ENCODE results near the gene KCNJ8.
A peak's percentile ranks its signal among the peaks of the same experiment; 100 is the strongest.
"Not testable (repeated sequence)": the region's sequence is repeated elsewhere in the genome, so short reads cannot be mapped to it uniquely, and the experiment has no call there.

The KCNJ8 gene

DNA sequence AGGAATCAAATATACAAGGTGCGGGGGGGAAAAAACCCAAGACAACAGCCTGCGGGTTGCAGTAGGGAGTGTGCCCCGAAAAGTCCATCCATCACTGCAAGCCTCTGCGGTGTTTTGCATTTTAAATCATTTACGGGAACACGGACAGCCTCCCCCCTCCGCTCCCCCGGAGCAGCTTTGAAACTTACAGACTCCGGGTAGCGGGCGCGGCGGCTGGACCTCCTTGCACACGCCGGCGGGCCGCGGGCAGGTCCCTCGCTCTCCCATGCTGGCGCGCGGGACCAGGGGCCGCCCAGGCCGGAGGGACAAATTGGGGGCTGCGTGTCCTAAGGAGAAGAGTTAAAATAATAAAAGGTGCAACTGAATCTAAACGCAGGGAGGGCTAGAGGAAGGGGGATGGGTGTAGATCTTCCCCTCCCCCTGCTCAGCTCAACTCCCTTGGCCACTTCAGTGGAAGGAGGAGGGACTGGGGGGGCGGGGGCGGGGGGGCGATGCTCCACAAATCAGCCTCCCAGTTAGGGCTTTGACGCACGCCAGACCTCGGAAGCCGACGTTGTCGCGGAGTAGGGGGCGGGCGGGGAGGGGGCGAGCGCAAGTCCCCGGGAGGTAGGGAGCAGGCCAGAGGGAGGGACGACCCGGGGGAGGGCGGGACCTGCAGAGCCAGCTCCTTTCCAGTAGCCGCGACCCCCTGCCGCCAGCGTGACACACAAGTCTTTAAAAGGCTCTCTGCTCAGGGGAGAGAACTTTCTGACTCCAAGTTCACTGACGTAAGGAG, at the start of gene KCNJ8:
TSS of gene KCNJ8 (minus strand) at position 349 of the 775 bp plus-strand sequence. CDS start 1,090 bp downstream, outside the sequence.
- peak; percentile 67 for DNase-seq (ENCODE audit: low read depth)

DNA sequence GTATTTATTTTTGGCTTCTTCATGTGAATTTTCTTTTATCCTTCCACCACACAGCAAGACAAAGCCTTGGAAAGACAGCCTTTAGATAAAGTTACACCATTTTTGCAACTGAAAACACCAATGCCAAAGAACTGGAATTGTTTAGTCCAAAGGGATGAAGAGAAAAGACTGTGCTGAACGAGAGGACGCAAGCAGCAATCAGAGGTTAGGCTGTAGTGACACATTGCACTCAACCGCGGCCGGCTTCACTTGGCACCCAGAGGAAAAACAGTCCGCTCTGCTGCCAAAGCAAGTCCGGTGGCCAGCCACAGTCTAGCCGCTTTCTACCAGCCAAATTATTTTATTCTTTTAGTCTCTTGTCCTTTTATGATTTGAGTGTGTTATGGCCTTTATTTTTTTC, 49.1 kb upstream of the KCNJ8 start:
- no peak for DNase-seq (ENCODE audit: low read depth)

DNA sequence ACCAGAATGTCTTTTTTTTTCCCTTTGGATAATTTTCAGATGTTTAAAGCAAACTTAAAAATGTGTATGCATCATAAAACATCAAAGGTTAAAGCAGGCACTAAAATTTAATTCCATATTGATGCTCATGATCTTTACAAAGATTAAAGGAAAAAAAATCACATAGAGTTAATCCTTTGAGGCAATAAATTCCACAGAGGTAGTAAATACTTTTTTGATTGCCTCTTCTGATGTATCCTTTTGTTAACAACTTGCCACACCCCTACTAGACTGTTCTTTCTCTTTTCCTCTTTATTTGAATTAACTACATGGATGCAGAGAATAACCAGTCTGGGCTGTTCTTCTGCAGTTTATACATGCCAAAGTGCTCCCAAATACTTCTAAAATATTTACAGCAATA, 45.2 kb upstream of the KCNJ8 start:
- peak; percentile 50 for DNase-seq (ENCODE audit: low read depth)

DNA sequence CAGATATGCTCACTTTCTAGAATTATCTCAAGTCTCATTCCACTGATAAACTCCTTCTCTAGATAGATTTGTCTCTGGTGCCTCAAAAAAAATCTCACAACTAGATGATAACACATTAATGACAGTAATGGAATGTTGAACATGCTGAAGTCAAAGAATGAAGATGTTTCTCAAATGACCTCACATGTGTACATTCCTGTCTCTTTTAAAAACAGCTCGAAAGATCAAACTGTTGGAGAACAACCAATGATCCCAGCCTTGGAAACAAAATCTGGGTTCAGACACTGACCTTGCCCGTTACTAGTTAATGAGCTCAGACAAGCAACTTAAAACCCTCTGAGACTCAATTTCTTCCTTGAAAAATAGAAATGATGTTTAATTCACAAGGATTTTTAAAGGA, 44.7 kb upstream of the KCNJ8 start:
- peak; percentile 89 for DNase-seq (ENCODE audit: low read depth)

DNA sequence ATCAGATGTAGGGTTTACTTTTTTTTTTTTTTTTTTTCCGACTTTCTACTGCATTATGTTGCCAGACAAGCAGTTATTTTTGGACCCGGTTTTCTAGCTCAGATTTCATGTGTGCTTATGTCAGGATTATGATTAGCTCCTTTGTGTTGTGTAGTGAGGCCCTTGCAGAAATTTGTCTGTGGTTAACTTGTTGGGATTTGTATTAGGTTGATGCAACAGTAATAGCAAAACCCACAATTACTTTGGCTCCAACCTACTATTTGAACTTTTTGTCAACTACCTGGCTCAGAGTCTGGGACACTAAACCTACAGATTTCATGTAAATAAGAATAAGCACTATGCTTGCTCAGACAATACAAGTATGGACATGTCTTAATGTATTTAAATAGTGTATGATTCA, 44.1 kb upstream of the KCNJ8 start:
- DNase-seq (ENCODE audit: low read depth), result peak; percentile 67

DNA sequence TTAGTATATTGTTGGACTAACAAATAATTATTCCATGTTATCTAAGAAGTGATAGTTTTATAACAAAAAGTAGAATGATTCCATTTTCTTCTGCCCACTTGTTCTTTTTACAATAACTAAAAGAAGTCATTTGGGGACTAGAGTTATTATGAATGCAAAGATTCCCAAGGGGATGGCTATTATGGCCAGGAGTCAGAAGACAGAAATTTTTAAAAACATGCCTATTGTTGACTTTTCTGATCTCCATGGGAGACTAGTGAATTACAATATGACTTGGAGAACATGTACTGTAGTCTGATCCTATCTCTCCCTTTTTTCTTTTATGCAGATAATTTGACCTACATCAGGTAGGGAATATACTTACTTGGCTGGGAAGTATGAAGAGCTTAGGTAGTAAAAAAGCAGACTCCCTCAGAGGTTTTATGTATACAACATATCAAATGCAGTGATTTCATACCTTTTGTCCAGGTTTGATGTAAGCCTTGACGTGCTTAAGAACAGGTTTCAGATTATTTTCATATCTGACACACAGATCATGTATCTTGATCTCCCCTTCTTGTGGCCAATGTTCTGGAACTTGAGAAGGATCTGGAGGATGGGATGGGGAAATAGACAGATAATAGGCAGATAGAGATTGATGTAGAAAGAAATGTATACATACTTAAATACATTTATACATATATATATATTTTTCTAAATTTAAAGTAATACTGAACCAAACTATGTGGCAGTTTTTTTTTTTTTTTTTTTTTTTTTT, 41.0 kb upstream of the KCNJ8 start:
- peak; percentile 21 for DNase-seq (ENCODE audit: low read depth)

DNA sequence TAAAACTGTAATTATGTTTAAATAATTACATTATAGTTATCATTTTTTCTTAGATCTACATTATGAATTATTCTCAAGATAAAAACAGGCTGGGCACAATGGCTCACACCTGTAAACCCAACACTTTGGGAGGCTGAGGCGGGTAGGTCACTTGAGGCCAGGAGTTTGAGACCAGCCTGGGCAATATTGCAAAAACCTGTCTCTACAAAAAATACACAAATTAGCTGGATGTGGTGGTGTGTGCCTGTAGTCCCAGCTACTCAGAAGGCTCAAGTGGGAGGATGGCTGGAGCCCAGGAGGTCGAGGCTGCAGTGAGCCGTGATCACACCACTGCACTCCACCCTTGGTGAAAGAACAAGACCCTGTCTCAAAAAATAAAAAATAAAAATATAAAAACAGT, 40.3 kb upstream of the KCNJ8 start:
- DNase-seq (ENCODE audit: low read depth), result no peak

DNA sequence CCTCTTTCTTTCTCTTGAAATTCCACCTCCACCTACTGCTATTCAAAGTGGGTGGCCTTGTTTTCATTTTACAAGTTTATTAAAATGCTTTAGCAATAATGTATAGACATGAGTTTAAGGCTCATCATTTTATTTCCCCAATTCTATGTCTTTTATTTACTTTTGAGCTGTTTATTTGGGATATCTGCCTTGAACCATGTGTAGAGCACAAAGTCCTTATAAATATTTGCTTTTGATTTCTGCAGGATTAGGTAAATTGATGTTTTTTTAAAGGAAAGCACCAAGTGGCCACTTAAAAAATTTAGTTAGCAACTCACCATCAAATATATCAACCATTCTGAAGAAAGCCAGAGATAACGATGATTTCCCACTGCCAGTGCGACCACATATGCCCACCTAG, 39.8 kb upstream of the KCNJ8 start:
- no peak for DNase-seq (ENCODE audit: low read depth)

DNA sequence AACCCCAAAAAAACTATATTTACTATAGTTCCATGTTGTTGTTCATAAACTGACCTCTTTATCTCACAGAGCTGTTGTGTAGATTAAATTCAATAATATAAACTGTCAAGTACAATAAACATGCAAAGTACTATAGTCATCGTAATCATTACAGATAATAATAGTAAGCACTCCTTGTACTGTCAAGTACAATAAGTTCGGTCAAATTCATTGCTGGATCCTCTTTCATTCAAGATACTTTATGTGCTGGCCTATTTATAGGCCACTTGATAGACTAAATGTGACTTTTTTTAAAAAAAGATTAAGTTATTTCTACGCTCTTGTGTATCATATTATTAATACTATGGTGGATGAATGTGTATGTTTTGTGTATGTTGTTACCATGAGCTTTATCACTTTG, 39.2 kb upstream of the KCNJ8 start:
- no peak for DNase-seq (ENCODE audit: low read depth)

DNA sequence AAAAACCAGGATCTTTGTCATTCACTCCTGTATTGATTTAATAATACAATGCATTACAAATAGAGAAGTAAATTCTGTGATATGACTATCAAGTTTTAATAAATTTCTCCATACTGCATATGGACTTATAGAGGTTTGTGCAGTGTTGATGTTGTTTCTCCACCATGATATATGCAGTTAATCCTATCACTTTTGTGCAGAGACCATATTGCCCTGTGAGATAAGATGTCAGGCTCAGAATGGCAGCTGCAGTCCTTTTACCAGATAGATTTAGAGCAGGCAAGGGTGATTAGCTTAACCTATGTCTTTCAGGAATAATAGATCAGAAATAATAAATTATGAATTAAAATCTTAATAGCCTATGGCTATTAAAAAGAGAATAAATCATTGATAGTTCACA, 38.6 kb upstream of the KCNJ8 start:
- no peak for DNase-seq (ENCODE audit: low read depth)

DNA sequence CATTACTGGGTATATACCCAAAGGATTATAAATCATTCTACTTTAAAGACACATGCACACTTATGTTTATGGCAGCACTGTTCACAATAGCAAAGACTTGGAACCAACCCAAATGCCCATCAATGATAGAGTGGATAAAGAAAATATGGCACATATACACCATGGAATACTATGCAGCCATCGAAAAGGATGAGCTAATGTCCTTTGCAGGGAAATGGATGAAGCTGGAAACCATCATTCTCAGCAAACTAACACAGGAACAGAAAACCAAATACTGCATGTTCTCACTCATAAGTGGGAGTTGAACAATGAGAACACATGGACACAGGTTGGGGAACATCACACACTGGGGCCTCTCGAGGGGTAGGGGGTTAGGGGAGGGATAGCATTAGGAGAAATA, 37.8 kb upstream of the KCNJ8 start:
- DNase-seq (ENCODE audit: low read depth), result not testable (repeated sequence)

DNA sequence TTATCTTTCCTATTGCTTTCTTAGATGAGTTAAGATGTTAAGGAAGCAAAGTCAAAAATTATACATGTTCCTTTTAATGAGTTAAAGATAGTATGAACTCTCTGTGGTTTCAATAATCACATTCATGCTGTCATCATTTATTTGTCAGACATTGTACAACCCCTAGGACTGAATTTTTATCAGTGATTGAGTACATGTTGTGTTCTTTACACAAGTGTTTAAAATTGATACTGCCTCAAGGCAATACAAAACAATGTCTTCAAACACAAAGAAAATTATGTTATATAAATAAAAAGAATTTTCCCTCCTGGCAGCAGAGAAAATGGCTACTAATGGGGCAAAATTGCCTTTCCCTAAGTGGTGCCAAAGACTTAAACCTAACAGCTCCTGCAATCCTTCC, 34.6 kb upstream of the KCNJ8 start:
- DNase-seq (ENCODE audit: low read depth), result no peak

DNA sequence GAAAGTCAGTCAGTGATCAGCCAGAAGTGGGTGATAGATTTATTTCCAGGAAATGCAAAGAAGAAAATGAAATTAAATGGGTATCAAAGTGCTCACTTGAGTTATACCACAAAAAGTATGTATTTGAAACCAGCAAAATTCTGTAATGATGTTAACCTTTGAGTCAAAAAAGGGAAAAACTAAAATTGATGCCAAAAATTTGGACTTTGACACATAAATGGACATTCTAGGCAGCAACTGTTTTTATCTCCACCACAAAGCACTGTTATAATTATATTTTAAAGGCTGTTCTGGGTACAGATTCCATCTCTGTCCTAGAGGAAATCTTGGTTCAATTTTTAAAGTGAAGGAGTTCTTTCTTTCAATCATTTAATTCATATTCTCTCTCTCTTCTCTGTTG, 31.7 kb upstream of the KCNJ8 start:
- DNase-seq (ENCODE audit: low read depth), result no peak

DNA sequence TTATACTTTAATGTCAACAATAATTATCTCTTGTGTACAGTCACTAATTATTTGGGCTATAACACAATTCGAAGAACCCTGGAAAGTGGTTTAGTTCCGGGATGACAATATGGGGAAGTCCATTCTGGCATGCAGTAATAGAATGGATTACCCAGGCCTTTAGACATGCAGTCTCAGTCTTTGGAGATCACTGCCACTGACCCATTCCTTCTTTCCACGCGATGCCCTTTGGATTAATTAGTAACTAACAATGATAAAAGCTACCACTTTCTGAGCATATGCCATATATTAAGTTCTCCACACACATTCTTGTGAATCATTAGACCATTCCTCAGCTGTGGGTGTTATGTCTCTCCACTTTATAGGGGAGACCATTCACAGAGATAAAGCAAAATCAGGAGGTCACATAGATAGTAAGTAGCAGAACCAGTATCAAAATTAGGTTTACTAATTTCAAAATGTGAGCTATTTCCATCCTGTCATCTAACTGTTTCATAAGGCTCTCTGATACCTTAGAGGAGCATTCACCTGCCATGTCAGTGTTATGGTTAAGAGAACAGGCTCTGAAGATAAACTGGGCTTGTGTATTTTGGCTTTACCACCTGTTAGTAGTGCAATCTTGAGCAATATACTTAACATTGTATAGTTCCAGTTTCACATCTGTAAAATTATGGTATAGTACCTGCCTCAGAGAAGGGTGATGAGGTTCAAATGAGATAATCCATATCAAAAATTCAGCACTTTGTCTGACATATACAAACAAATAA, 27.2 kb upstream of the KCNJ8 start:
- no peak for DNase-seq (ENCODE audit: low read depth)

DNA sequence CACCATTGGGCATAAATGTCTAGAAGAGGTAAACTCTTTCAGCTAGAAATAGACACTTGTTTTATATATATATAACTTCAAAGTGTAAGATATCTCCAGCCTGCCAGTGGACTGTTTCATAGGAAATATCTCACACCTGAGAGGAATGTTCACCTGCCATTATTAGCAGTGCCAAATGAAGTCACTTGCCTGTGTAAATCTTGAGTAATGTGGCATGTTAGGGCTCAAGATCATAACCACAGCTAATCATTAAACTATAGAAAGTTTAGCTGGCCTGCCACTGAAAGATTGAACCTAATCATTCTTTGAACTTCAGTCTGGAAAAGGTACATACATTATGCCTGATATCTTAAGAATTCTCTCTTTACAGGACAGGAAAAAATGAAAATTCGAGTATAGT, 25.5 kb upstream of the KCNJ8 start:
- DNase-seq (ENCODE audit: low read depth), result no peak

DNA sequence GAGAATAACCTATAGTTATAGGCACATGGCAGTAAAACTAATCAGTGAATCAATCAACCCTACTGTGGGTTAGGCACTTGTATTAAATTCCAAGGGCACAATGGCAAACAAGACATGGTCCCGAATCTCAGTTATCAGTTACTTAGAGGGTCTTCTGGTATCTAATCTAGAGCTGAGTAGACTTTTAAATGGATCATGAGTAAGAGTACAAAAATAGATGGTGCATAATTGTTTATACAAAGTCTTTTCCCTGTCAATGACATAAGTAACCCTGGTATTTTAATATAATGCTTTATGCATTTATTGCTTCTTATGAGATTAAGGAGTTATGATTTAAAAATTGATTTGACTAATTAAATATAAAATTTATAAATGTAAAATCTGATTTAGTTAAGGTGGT, 23.0 kb upstream of the KCNJ8 start:
- peak; percentile 6 for DNase-seq (ENCODE audit: low read depth)

DNA sequence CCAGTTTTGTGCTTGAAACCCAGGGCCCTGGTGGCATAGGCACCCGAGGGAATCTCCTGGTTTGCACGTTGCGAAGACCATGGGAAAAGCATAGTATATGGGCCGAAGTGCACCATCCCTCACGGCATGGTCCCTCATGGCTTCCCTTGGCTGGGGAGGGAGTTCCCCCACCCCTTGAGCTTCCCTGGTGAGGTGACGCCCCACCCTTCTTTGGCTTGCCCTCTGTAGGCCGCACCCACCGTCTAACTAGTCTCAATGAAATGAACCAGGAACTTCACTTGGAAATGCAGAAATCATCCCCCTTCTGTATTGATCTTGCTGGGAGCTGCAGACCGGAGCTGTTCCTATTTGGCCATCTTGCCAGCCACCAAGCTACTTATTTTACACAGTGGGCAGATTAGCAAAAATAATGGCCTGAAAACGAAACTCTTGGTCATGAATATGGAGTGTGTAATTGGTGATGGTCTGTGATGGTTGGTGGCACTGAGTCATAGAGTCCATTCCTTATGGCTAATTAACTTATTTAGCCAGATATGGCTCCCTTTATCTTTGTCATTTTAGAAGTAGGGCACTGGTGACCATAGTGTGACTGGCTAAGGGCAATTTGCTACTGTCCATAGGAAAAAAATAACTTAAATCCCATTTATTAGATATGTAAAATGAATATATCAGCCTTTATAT, 21.3 kb upstream of the KCNJ8 start:
- no peak for DNase-seq (ENCODE audit: low read depth)

DNA sequence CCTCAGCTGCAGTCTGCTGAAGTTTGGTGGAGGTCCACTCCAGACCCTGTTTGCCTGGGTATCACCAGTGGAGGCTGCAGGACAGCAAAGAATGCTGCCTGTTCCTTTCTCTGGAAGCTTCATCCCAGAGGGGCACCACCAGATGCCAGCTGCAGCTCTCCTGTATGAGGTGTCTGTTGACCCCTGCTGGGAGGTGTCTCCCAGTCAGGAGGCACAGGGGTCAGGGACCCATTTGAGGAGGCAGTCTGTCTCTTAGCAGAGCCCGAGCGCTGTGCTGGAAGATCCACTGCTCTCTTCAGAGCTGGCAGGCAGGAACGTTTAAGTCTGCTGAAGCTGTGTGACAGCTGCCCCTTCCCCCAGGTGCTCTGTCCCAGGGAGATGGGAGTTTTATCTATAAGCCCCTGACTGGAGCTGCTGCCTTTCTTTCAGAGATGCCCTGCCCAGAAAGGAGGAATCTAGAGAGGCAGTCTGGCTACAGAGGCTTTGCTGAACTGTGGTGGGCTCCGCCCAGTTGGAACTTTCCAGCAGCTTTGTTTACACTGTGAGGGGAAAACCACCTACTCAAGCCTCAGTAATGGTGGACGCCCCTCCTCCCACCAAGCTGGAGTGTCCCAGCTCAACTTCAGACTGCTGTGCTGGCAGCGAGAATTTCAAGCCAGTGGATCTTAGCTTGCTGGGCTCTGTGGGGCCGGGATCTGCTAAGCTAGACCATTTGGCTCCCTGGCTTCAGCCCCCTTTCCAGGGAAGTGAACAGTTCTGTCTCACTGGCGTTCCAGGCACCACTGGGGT, 20.5 kb upstream of the KCNJ8 start:
- not testable (repeated sequence) for DNase-seq (ENCODE audit: low read depth)

DNA sequence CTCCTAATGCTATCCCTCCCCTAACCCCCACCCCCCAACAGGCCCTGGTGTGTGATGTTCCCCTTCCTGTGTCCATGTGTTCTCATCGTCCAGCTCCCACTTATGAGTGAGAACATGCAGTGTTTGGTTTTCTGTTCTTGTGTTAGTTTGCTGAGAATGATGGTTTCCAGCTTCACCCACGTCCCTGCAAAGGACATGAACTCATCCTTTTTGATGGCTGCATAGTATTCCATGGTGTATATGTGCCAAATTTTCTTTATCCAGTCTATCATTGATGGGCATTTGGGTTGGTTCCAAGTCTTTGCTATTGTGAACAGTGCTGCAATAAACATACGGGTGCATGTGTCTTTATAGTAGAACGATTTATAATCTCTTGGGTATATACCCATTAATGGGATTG, 15.2 kb upstream of the KCNJ8 start:
- not testable (repeated sequence) for DNase-seq (ENCODE audit: low read depth)

DNA sequence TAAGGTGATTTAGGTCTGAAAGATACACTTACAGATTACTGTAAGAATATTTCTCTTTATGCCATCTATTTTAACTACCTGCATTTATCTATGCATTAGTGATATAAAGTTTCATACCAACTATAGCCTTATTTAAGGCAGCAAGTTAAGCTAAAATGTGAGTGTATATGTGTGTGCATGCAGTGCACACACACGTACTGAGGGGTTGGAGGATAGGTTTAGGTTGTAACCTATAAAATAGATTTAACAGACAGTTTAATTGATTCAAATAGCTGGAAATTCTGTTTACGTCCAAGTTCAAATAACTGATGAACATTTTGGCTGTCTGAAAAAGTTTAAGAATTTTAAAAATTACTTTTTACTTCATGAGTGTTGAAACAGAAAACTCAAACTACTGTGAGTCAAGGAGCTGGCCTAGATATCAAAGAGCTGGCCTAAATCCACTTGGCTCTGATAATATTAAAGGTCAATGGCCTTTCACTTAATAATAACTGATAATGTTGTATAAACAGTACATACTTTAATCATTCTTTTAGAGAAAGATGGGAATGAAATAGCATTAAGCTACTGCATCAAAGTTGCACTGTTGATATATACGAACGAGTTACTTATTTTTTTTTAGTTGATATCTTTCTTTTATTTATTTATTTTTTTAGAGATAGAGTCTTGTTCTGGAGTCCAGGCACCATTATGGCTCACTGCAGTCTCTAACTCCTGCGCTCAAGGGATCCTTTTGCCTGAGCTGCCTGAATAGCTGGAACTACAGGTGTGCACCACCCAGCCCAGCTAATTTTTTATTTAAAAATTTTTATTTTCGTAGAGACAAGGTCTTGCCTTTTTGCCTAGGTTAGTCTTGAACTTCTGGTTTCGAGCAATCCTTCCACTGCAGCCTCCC, 13.8 kb upstream of the KCNJ8 start:
- DNase-seq (ENCODE audit: low read depth), result no peak

Measured in EH (cell line).